ENCODE data around the gene GLI3. TPM values are rescaled to one million over a fixed set of nuclear protein-coding genes. Genes with fewer than 3 reads are reported as not detected.

The GLI3 gene
- total RNA-seq, 6 experiments from 2014 or later, result 0.12 to 0.95 (median 0.21) TPM

GRCh38 chr7:41955451-41955850 lies 281.6 kb downstream of the GLI3 start:
- ATAC-seq, result no peak
- no peak for DNase-seq
- WGBS (ENCODE audit: insufficient coverage, low coverage, low lambda C conversion rate, missing lambda C conversion rate), result 41% methylated on average over 3 of the region's 3 CpGs
- intact Hi-C loops (cut with DNase I), result no loop called here
- no peak overlapping the region for H3K27ac ChIP-seq
- H3K36me3 ChIP-seq, result no peaks in the 10 kb centered on the region
- H3K4me3 ChIP-seq, result no peak overlapping the region
- H3K27me3 ChIP-seq, result no peaks in the 10 kb centered on the region
- TF ChIP-seq CTCF (IDR thresholded peaks at IDR 0.05), result no peak
- TF ChIP-seq POLR2A (IDR thresholded peaks at IDR 0.05), result no peak
- H3K4me1 ChIP-seq, result no peaks in the 10 kb centered on the region
- H3K9me3 ChIP-seq, result no peaks in the 10 kb centered on the region

GRCh38 chr7:41954976-41955375 lies 282.0 kb downstream of the GLI3 start:
- no peaks in the 10 kb centered on the region for H3K36me3 ChIP-seq
- TF ChIP-seq POLR2A (IDR thresholded peaks at IDR 0.05), result no peak
- no peak for TF ChIP-seq CTCF (IDR thresholded peaks at IDR 0.05)
- H3K27me3 ChIP-seq, result no peaks in the 10 kb centered on the region
- no peaks in the 10 kb centered on the region for H3K4me1 ChIP-seq
- no peaks in the 10 kb centered on the region for H3K9me3 ChIP-seq
- intact Hi-C loops (cut with DNase I), result no loop called here
- 55% methylated on average over 2 of the region's 2 CpGs for WGBS (ENCODE audit: insufficient coverage, low coverage, low lambda C conversion rate, missing lambda C conversion rate)
- no peak overlapping the region for H3K27ac ChIP-seq
- DNase-seq (no peak), ATAC-seq (no peak)
- no peak overlapping the region for H3K4me3 ChIP-seq

GRCh38 chr7:41948503-41948902 lies 288.5 kb downstream of the GLI3 start:
- H3K27ac ChIP-seq, result no peak overlapping the region
- TF ChIP-seq CTCF (IDR thresholded peaks at IDR 0.05), result no peak
- TF ChIP-seq POLR2A (IDR thresholded peaks at IDR 0.05), result no peak
- ATAC-seq, result no peak
- H3K36me3 ChIP-seq, result no peaks in the 10 kb centered on the region
- no peak for DNase-seq
- H3K27me3 ChIP-seq, result no peaks in the 10 kb centered on the region
- no peak overlapping the region for H3K4me3 ChIP-seq
- H3K4me1 ChIP-seq, result peaks cover 0 to 3% (median under 1%) of the 10 kb centered on the region in 4 donors
- intact Hi-C loops (cut with DNase I), result no loop called here
- H3K9me3 ChIP-seq, result no peaks in the 10 kb centered on the region

- DNase-seq, result peak; percentile 84 to 90 (median 89)
- intact Hi-C loops (cut with DNase I), result no loop called here
- H3K4me3 ChIP-seq, result peak overlapping the region; percentile 40 to 65 (median 57)
- no peaks in the 10 kb centered on the region for H3K9me3 ChIP-seq
- TF ChIP-seq CTCF (IDR thresholded peaks at IDR 0.05) (peak; percentile 91 to 98 (median 95)), POLR2A (IDR thresholded peaks at IDR 0.05) (no peak)
- peak; percentile 93 to 95 (median 94) for ATAC-seq
- H3K4me1 ChIP-seq, result peaks cover 0 to 14% (median 6%) of the 10 kb centered on the region in 4 donors
- WGBS (ENCODE audit: insufficient coverage, low coverage, low lambda C conversion rate, missing lambda C conversion rate), result 0% methylated on average over 15 of the region's 16 CpGs
- H3K27ac ChIP-seq, result peak overlapping the region; percentile 84 to 97 (median 90)
- no peaks in the 10 kb centered on the region for H3K36me3 ChIP-seq
- no peaks in the 10 kb centered on the region for H3K27me3 ChIP-seq
Observed at GRCh38 chr7:41943094-41943577, 293.9 kb downstream of the GLI3 start.
